GM04503 (cell line): Measurements from ENCODE around the gene PCNX4.

Experiments used
- DNase-seq: peaks from one replicate; pipeline ENCODE4 v3.0.0-alpha.2; 2012; ENCODE audit warnings: low read depth

Gene PCNX4

DNA sequence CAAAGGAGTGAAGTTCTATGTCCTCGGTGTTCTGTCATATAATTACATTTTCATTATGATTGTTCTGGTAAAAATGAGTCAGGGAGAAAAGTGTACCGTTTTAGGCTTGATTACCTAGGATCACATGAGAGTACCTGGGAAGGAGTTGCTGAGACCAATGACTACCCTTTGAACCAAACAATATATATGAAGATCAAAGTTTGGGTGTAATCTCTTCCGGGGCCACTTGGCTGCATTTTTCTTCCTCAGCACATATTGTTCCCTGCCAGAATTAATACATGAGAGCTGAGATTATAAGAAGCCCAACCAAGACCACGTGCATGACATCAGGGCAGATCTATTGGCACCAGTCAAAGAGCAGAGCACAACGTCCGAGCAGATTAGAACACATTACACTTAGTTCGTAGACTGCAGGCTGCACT, 114.5 kb downstream of the PCNX4 start:
- DNase-seq, result no peak

GRCh38 chr14:60206837-60207533, 115.3 kb downstream of the PCNX4 start:
- no peak for DNase-seq

DNA sequence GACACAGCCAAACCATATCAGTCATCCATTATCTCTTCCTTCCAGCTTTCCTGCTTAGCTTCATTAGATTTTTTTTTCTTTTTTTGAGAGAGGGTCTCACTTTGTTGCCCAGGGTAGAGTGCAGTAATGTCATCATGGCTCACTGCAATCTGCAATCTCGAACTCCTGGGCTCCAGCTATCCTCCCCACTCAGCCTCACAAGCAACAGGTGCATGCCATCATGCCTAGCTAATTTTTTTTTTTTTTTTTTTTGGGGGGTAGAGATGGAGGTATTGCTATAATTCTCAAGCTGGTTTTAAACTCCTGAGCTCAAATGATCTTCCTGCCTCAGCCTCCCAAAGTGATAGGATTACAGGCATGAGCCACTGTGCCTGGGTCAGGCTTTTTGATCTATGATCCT, 119.0 kb downstream of the PCNX4 start:
- DNase-seq, result no peak

DNA sequence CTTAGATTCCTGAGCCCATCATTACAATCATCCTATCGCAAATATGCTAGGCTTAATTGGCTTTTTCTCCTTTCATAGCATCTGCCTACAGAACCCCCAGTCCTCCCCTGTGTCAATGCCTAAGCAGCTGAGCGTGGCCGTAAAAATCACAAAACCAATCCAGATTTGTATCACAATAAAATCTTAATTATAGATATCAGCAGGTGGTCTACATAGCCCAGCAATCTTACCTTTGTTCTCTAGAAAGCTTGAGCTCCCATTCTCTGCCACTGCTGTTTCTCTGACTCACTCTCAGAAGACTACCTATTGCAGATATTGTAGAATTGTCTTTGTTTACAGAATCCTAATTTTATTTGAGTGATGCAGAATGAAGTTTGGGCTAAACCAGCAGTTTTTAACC, 119.4 kb downstream of the PCNX4 start:
- DNase-seq, result no peak

- no peak for DNase-seq
Observed at GRCh38 chr14:60212503-60213371, 121.0 kb downstream of the PCNX4 start.

DNA sequence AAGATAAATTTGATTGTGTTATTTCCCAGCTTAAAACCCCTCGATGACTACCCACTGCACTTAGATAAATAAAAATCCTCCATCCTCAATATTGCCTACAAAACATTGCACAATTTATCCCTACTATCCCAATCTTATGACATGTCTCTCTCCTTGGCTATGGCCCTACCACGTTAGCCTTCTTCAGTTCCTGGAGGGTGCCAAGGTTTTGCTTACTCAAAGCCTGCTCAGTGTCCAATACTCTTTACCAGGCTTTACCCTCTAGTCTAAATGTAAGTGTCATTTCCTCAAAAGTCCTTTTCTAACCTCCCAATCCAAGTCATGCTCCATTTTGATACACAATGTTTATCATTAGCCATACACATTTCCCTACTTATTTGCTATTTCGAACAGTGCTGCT, 122.3 kb downstream of the PCNX4 start:
- DNase-seq, result no peak

- DNase-seq, result no peak
Observed at GRCh38 chr14:60214415-60215126, 122.8 kb downstream of the PCNX4 start.

DNA sequence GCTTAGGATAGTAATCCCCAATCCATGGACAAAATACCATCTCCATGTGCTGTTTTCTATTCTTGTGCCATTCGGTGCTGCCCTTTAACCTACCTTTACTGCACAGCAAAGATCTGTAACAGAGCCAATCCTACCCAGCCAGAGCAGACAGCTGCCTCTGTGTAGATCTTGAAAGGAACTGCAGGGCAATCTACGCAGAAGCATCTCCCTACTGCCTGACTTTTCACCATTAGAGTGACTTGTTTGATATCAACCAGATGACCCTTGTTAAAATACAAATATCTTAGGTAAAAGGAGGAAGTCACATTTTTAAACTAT, 123.4 kb downstream of the PCNX4 start:
- DNase-seq, result no peak

GRCh38 chr14:60215520-60216420, 124.0 kb downstream of the PCNX4 start:
- no peak for DNase-seq

GRCh38 chr14:60217713-60218112, 126.0 kb downstream of the PCNX4 start:
- no peak for DNase-seq
